T-cell (primary cell): ENCODE results near the gene SPRED2. TPM values are rescaled to one million over a fixed set of nuclear protein-coding genes. Genes with fewer than 3 reads are reported as not detected.

ENCODE experiments used
- ATAC-seq, 4 experiments: fragments of 200-7000 bp in 3 of 4; fragments of 150-1000 bp in 1 of 4; cut with Tn5 transposase; replicated peaks in 1 of 4; 1 replicate in 3 of 4; 2 replicates in 1 of 4; pipeline ENCODE4 v1.10.0; 2021; ENCODE audit warnings: moderate library complexity in 3 of 4, mild to moderate bottlenecking in 2 of 4, moderate number of reproducible peaks in 1 of 4
- CTCF ChIA-PET, 2 donors: fragments of 300-600 bp; sonication (Branson Sonifier 250); formaldehyde crosslinking; loops; one replicate each; lab custom pipeline; 2022; ENCODE audit warnings: antibody characterized with exemption in 2 of 2; lab: Charles Lee
- POLR2A ChIA-PET, 2 donors: fragments of 300-600 bp; sonication (Branson Sonifier 250); formaldehyde crosslinking; loops; one replicate each; lab custom pipeline; 2022; ENCODE audit warnings: antibody characterized with exemption in 2 of 2; lab: Charles Lee
- DNase-seq, 35 experiments: peaks; one replicate each; pipeline versions ENCODE4 v3.0.0 to v3.0.0-alpha.2; 2013 to 2023
- H3K27ac ChIP-seq: one replicate; pipeline ENCODE4 v1.5.1; 2013; ENCODE audit warnings: low read length
- H3K27me3 ChIP-seq, 2 experiments: replicated peaks in 1 of 2; 1 replicate in 1 of 2; 2 replicates in 1 of 2; pipeline versions ENCODE4 v1.6.1 to v1.7.0; 2013; ENCODE audit warnings: low read length in 1 of 2, mixed read lengths in 1 of 2; ENCODE audit not compliant: control insufficient read depth in 2 of 2, insufficient read depth in 2 of 2; ENCODE audit errors: extremely low read depth in 1 of 2
- H3K36me3 ChIP-seq, 2 donors: 1 replicate in 1 of 2; 2 replicates in 1 of 2; pipeline versions ENCODE4 v1.6.1 to v1.7.0; 2013; ENCODE audit warnings: low read length in 1 of 2; ENCODE audit not compliant: control insufficient read depth in 2 of 2, insufficient read depth in 1 of 2; ENCODE audit errors: extremely low read depth in 1 of 2
- H3K4me1 ChIP-seq, 2 experiments: 1 replicate in 1 of 2; 2 replicates in 1 of 2; pipeline versions ENCODE4 v1.6.1 to v1.7.0; 2013; ENCODE audit warnings: low read length in 2 of 2, mixed read lengths in 1 of 2; ENCODE audit not compliant: insufficient read depth in 2 of 2, control insufficient read depth in 1 of 2; ENCODE audit errors: extremely low read depth in 1 of 2
- H3K4me3 ChIP-seq, 2 donors: 1 replicate in 1 of 2; 2 replicates in 1 of 2; pipeline versions ENCODE4 v1.5.1 to v1.7.0; 2013; ENCODE audit warnings: mild to moderate bottlenecking in 2 of 2, low read length in 1 of 2, moderate library complexity in 1 of 2; ENCODE audit not compliant: control insufficient read depth in 1 of 2; ENCODE audit errors: extremely low read depth in 1 of 2
- H3K9me3 ChIP-seq: 2 replicates; pipeline ENCODE4 v1.7.0; 2013
- H3K27ac Mint-ChIP-seq, 2 donors: one replicate each; pipeline ENCODE4 v1.8.0; 2020 to 2021; ENCODE audit warnings: mild to moderate bottlenecking in 2 of 2, mixed read lengths in 2 of 2
- H3K27me3 Mint-ChIP-seq, 2 donors: one replicate each; pipeline ENCODE4 v1.8.0; 2021 to 2022; ENCODE audit warnings: mixed read lengths in 2 of 2
- H3K36me3 Mint-ChIP-seq: one replicate; pipeline ENCODE4 v1.8.0; 2021; ENCODE audit warnings: mixed read lengths
- H3K4me1 Mint-ChIP-seq, 3 donors: one replicate each; pipeline ENCODE4 v1.8.0; 2020 to 2022; ENCODE audit warnings: mixed read lengths in 3 of 3, mild to moderate bottlenecking in 1 of 3
- H3K4me3 Mint-ChIP-seq, 3 donors: one replicate each; pipeline ENCODE4 v1.8.0; 2020 to 2022; ENCODE audit warnings: mild to moderate bottlenecking in 3 of 3, mixed read lengths in 3 of 3, moderate library complexity in 3 of 3
- H3K9me3 Mint-ChIP-seq, 3 donors: one replicate each; pipeline ENCODE4 v1.8.0; 2020 to 2022; ENCODE audit warnings: mixed read lengths in 3 of 3
- WGBS: methylation state at CpG from one replicate; pipeline ENCODE4 v1.1.5; 2013; ENCODE audit warnings: missing lambda C conversion rate; ENCODE audit not compliant: insufficient coverage; 5-methylcytosine and 5-hydroxymethylcytosine counted together
- total RNA-seq, 35 experiments: library from RNA in 6 of 35; stranded (reverse) in 6 of 35; fragments of 120-200 nt in 1 of 35; gene quantifications; one replicate each; pipeline versions ENCODE4 v1.2.1 to v1.2.4 and lab custom pipeline; 2013 to 2026

Gene SPRED2
- total RNA-seq, 5 donors from 2014 or later (not counting 1 experiment from before 2014, with no cell fraction given): 0.73 to 3.2 (median 1.2) TPM

- Histone ChIP-seq H3K27me3 (no peaks in the 10 kb centered on the region), H3K4me1 (peaks cover 19 to 24% of the 10 kb centered on the region in 2 experiments), H3K4me3 (no peak overlapping the region), H3K27ac (no peak overlapping the region), H3K36me3 (no peaks in the 10 kb centered on the region), H3K9me3 (no peaks in the 10 kb centered on the region)
- Mint-ChIP-seq H3K27me3 (no peaks in the 10 kb centered on the region), H3K27ac (no peak overlapping the region), H3K36me3 (no peaks in the 10 kb centered on the region), H3K4me1 (peaks cover 21 to 28% (median 22%) of the 10 kb centered on the region in 3 donors), H3K4me3 (no peak overlapping the region), H3K9me3 (no peaks in the 10 kb centered on the region)
- ATAC-seq: no peak
- no peak for DNase-seq
- no CpG with 5 or more reads among the region's 4 CpGs for WGBS
- POLR2A ChIA-PET: no interaction called here
- CTCF ChIA-PET: no interaction called here
Observed at GRCh38 chr2:65378290-65378689, 54.1 kb downstream of the SPRED2 start.

DNA sequence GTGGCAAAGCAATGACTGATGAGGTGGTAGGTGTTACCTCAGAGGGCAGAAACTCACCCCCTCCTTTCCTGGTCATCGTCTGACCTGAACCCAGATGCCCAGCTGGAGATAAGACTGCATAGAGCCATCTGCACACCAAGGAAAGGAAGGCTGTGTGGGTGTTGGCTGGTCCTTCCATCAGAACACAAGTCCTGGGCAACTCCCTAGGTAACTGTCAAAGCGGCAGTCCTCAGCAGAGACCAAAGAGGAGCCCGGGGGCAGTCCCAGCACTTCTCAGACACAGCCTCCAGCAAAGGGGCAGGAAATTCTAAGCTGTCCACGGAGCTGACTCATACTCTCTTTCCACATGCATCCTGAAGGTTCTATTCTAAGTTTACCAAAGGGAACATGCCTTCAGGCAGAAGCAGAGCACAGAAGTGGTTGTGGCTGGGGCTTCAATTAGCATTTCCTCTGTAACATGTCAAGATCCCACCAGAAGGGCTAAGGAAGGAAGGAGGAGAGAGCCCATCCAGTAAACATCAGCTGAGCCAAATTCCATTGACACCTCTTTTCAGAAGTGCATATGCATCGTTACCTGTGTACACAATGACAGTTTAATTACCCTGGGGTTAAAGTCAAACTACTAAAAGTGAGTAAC is 54.7 kb downstream of the SPRED2 start:
- no peaks in the 10 kb centered on the region for H3K27me3 ChIP-seq
- ChIA-PET POLR2A (no interaction called here), CTCF (no interaction called here)
- H3K9me3 ChIP-seq: no peaks in the 10 kb centered on the region
- H3K27ac ChIP-seq: no peak overlapping the region
- H3K4me1 ChIP-seq: peaks cover 13 to 21% of the 10 kb centered on the region in 2 experiments
- WGBS: 49% methylated on average over 2 of the region's 5 CpGs
- ATAC-seq (no peak), DNase-seq (no peak)
- Mint-ChIP-seq H3K27ac (no peak overlapping the region), H3K9me3 (no peaks in the 10 kb centered on the region), H3K36me3 (no peaks in the 10 kb centered on the region), H3K4me3 (no peak overlapping the region), H3K27me3 (no peaks in the 10 kb centered on the region), H3K4me1 (peaks cover 15 to 22% (median 16%) of the 10 kb centered on the region in 3 donors)
- H3K4me3 ChIP-seq: no peak overlapping the region
- no peaks in the 10 kb centered on the region for H3K36me3 ChIP-seq

GRCh38 chr2:65375723-65376122 is 56.7 kb downstream of the SPRED2 start:
- Mint-ChIP-seq H3K4me3 (no peak overlapping the region), H3K27ac (no peak overlapping the region), H3K4me1 (peaks cover 0 to 10% (median 4%) of the 10 kb centered on the region in 3 donors), H3K36me3 (no peaks in the 10 kb centered on the region), H3K27me3 (no peaks in the 10 kb centered on the region), H3K9me3 (no peaks in the 10 kb centered on the region)
- Histone ChIP-seq H3K4me1 (peaks cover 0 to 4% of the 10 kb centered on the region in 2 experiments), H3K27ac (no peak overlapping the region), H3K36me3 (no peaks in the 10 kb centered on the region), H3K9me3 (no peaks in the 10 kb centered on the region), H3K4me3 (no peak overlapping the region), H3K27me3 (no peaks in the 10 kb centered on the region)
- POLR2A ChIA-PET: interaction anchor here in 1 of 2 donors (0.6 kb wide), 1 partner anchor 62 kb away, joined by 3 read pairs; no protein-coding TSS in a partner anchor
- no peak for DNase-seq
- CTCF ChIA-PET: interaction anchor here in 1 of 2 donors (0.6 kb wide), 1 partner anchor 39 kb away, joined by 3 read pairs; no protein-coding TSS in a partner anchor
- no peak for ATAC-seq
- no CpG with 5 or more reads among the region's 4 CpGs for WGBS

GRCh38 chr2:65374999-65375398 is 57.4 kb downstream of the SPRED2 start:
- Histone ChIP-seq H3K36me3 (no peaks in the 10 kb centered on the region), H3K9me3 (no peaks in the 10 kb centered on the region), H3K4me3 (no peak overlapping the region), H3K4me1 (peaks cover 0 to 4% of the 10 kb centered on the region in 2 experiments), H3K27ac (no peak overlapping the region), H3K27me3 (no peaks in the 10 kb centered on the region)
- ATAC-seq (no peak), DNase-seq (no peak)
- no peaks in the 10 kb centered on the region for H3K27me3 Mint-ChIP-seq
- no peak overlapping the region for H3K4me3 Mint-ChIP-seq
- H3K9me3 Mint-ChIP-seq: no peaks in the 10 kb centered on the region
- no peak overlapping the region for H3K27ac Mint-ChIP-seq
- peaks cover 0 to 11% (median 4%) of the 10 kb centered on the region in 3 donors for H3K4me1 Mint-ChIP-seq
- H3K36me3 Mint-ChIP-seq: no peaks in the 10 kb centered on the region
- CTCF ChIA-PET: no interaction called here
- POLR2A ChIA-PET: no interaction called here
- WGBS: 88% methylated on average over 2 of the region's 4 CpGs

DNA sequence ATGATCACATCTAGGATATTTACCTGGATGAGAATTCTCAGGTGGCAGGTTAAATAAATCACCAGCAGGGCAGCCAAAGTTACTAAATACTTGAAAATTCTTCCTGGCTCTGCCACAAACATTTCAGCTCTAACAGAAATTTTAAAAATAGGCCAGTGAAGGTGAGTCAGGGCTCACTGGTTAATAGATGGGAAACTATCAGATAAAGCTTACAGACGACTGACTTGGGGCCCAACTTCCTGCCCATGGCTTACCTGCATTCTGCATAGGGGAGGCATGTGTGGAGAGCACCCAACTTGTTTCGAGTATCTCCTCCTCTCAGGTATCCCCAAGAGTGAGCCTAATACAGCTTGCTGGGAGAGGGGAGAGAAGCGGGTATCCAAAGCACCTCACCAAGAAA is 57.8 kb downstream of the SPRED2 start:
- Mint-ChIP-seq H3K27ac (no peak overlapping the region), H3K36me3 (no peaks in the 10 kb centered on the region), H3K9me3 (no peaks in the 10 kb centered on the region), H3K27me3 (no peaks in the 10 kb centered on the region), H3K4me3 (no peak overlapping the region), H3K4me1 (peaks cover 0 to 11% (median 4%) of the 10 kb centered on the region in 3 donors)
- DNase-seq: no peak
- ChIA-PET POLR2A (interaction anchor here in 1 of 2 donors (0.6 kb wide), 1 partner anchor 178 kb away, joined by 7 read pairs; no protein-coding TSS in a partner anchor), CTCF (interaction anchor here in 1 of 2 donors (0.6 kb wide), 1 partner anchor 109 kb away, joined by 4 read pairs; no protein-coding TSS in a partner anchor)
- Histone ChIP-seq H3K36me3 (no peaks in the 10 kb centered on the region), H3K4me3 (no peak overlapping the region), H3K27me3 (no peaks in the 10 kb centered on the region), H3K4me1 (peaks cover 0 to 4% of the 10 kb centered on the region in 2 experiments), H3K27ac (no peak overlapping the region), H3K9me3 (no peaks in the 10 kb centered on the region)
- no peak for ATAC-seq
- no CpG with 5 or more reads among the region's 3 CpGs for WGBS

GRCh38 chr2:65373365-65373918 is 59.0 kb downstream of the SPRED2 start:
- Histone ChIP-seq H3K9me3 (no peaks in the 10 kb centered on the region), H3K27ac (no peak overlapping the region), H3K4me1 (peaks cover 0 to 4% of the 10 kb centered on the region in 2 experiments), H3K36me3 (no peaks in the 10 kb centered on the region), H3K4me3 (no peak overlapping the region), H3K27me3 (no peaks in the 10 kb centered on the region)
- ATAC-seq (no peak), DNase-seq (no peak)
- H3K36me3 Mint-ChIP-seq: no peaks in the 10 kb centered on the region
- no peak overlapping the region for H3K4me3 Mint-ChIP-seq
- H3K9me3 Mint-ChIP-seq: no peaks in the 10 kb centered on the region
- no peaks in the 10 kb centered on the region for H3K27me3 Mint-ChIP-seq
- POLR2A ChIA-PET: interaction anchor here in 1 of 2 donors (0.6 kb wide), 1 partner anchor 40 kb away, joined by 3 read pairs; no protein-coding TSS in a partner anchor
- no peak overlapping the region for H3K27ac Mint-ChIP-seq
- peaks cover 0 to 11% (median 4%) of the 10 kb centered on the region in 3 donors for H3K4me1 Mint-ChIP-seq
- CTCF ChIA-PET: interaction anchor here (0.5 to 0.9 kb wide), 3 partner anchors 12 to 233 kb away, joined by 3 to 5 read pairs (median 3); no protein-coding TSS in a partner anchor
- no CpG with 5 or more reads among the region's 1 CpG for WGBS
